DOHH2 (cell line): ENCODE measurements around the gene ARHGEF26.

Experiments used
- H3F3A ChIP-seq: fragments of 200-600 bp; sonication (generic), shearing (Covaris generic); 2 replicates; pipeline ENCODE4 v1.6.0; 2016; ENCODE audit warnings: antibody characterized with exemption, mild to moderate bottlenecking; ENCODE audit not compliant: control insufficient read depth, insufficient read depth
- H3K27ac ChIP-seq: fragments of 200-600 bp; sonication (generic); 2 replicates; pipeline ENCODE4 v1.5.1; 2014; ENCODE audit warnings: low read depth, mild to moderate bottlenecking, low read length, moderate library complexity
- H3K27me3 ChIP-seq: fragments of 200-600 bp; sonication (generic); 2 replicates; pipeline ENCODE4 v1.6.1; 2014; ENCODE audit warnings: mild to moderate bottlenecking, low read length, mixed read lengths; ENCODE audit not compliant: control insufficient read depth
- H3K36me3 ChIP-seq: fragments of 200-600 bp; sonication (generic); 2 replicates; pipeline ENCODE4 v1.6.1; 2014; ENCODE audit warnings: mild to moderate bottlenecking, low read length, moderate library complexity, mixed read lengths; ENCODE audit not compliant: control insufficient read depth
- H3K4me1 ChIP-seq: fragments of 200-600 bp; sonication (generic); 2 replicates; pipeline ENCODE4 v1.6.1; 2014; ENCODE audit warnings: mild to moderate bottlenecking, low read length, mixed read lengths; ENCODE audit not compliant: control insufficient read depth
- H3K4me2 ChIP-seq: fragments of 200-600 bp; sonication (generic); 2 replicates; pipeline ENCODE4 v1.6.0; 2014; ENCODE audit warnings: mild to moderate bottlenecking, low read length, moderate library complexity
- H3K4me3 ChIP-seq: fragments of 200-600 bp; sonication (generic); 2 replicates; pipeline ENCODE4 v1.5.1; 2014; ENCODE audit warnings: mild to moderate bottlenecking, low read length, mixed read lengths
- H3K79me2 ChIP-seq: fragments of 200-600 bp; sonication (generic); 2 replicates; pipeline ENCODE4 v1.6.1; 2014; ENCODE audit warnings: mild to moderate bottlenecking, low read length, mixed read lengths; ENCODE audit not compliant: control insufficient read depth
- H3K9me2 ChIP-seq: fragments of 200-600 bp; sonication (generic); replicated peaks from 2 replicates; pipeline ENCODE4 v1.6.1; 2014; ENCODE audit warnings: mild to moderate bottlenecking, low read length, mixed read lengths; ENCODE audit not compliant: control insufficient read depth
- H3K9me3 ChIP-seq: fragments of 200-600 bp; sonication (generic); 2 replicates; pipeline ENCODE4 v1.6.1; 2014; ENCODE audit warnings: antibody characterized with exemption, low read length, mixed read lengths; ENCODE audit not compliant: control insufficient read depth, insufficient read depth
- H4K20me1 ChIP-seq: fragments of 200-600 bp; sonication (generic); 2 replicates; pipeline ENCODE4 v1.6.0; 2014; ENCODE audit warnings: low read depth, mild to moderate bottlenecking, antibody characterized with exemption, low read length, moderate library complexity; ENCODE audit not compliant: control insufficient read depth, insufficient read depth
- EZH2phosphoT487 ChIP-seq: fragments of 200-600 bp; sonication (generic); IDR thresholded peaks from 2 replicates; pipeline ENCODE4 v1.6.1; 2017; ENCODE audit warnings: borderline replicate concordance, mild to moderate bottlenecking, antibody characterized with exemption, low read length, moderate library complexity, mixed read lengths
- TF ChIP-seq, protein P1 (sequence below): fragments of 200-600 bp; sonication (generic); IDR thresholded peaks from one replicate; pipeline ENCODE4 v1.5.1; 2014; ENCODE audit warnings: antibody characterized with exemption, mild to moderate bottlenecking, low read depth, low read length; ENCODE audit not compliant: poor library complexity, severe bottlenecking

ARHGEF26 gene

DNA sequence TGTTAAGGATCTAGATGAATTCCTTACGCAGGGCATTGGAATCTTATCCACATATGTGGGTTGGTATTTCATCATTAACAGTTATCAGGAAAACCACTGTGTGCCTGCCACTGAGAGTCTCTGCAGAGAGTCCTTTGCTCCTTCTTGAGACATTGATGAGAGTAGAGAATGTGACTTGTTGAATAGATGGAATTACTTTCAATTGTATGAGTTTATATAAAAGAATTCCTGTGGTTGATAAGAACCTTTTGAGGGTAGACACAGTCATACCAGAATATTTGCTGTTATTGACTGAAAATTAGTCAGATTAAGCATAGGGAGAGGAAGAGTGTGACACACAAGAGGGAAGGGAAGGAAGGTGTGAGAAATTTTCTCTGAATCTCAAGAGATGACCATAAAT is 30.8 kb downstream of the ARHGEF26 start:
- H3K4me1 ChIP-seq, result no peaks in the 10 kb centered on the region
- no peaks in the 10 kb centered on the region for H3K9me2 ChIP-seq
- no peak overlapping the region for H3K27ac ChIP-seq
- H3K4me2 ChIP-seq, result no peak overlapping the region
- no peaks in the 10 kb centered on the region for H3K79me2 ChIP-seq
- no peaks in the 10 kb centered on the region for H3F3A ChIP-seq
- TF ChIP-seq EZH2phosphoT487, result no peak
- TF ChIP-seq, protein P1, sequence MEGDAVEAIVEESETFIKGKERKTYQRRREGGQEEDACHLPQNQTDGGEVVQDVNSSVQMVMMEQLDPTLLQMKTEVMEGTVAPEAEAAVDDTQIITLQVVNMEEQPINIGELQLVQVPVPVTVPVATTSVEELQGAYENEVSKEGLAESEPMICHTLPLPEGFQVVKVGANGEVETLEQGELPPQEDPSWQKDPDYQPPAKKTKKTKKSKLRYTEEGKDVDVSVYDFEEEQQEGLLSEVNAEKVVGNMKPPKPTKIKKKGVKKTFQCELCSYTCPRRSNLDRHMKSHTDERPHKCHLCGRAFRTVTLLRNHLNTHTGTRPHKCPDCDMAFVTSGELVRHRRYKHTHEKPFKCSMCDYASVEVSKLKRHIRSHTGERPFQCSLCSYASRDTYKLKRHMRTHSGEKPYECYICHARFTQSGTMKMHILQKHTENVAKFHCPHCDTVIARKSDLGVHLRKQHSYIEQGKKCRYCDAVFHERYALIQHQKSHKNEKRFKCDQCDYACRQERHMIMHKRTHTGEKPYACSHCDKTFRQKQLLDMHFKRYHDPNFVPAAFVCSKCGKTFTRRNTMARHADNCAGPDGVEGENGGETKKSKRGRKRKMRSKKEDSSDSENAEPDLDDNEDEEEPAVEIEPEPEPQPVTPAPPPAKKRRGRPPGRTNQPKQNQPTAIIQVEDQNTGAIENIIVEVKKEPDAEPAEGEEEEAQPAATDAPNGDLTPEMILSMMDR, result no peak
- H3K36me3 ChIP-seq, result no peaks in the 10 kb centered on the region
- H3K9me3 ChIP-seq, result no peaks in the 10 kb centered on the region
- H3K4me3 ChIP-seq, result no peak overlapping the region
- H4K20me1 ChIP-seq, result no peaks in the 10 kb centered on the region
- no peaks in the 10 kb centered on the region; the same call in 1 of the 2 replicates for H3K27me3 ChIP-seq

- Histone ChIP-seq H3K79me2 (no peaks in the 10 kb centered on the region), H3F3A (no peaks in the 10 kb centered on the region), H4K20me1 (no peaks in the 10 kb centered on the region), H3K4me3 (no peak overlapping the region), H3K27me3 (peaks cover 2% of the 10 kb centered on the region; the same call in 1 of the 2 replicates), H3K4me1 (no peaks in the 10 kb centered on the region), H3K4me2 (no peak overlapping the region), H3K36me3 (no peaks in the 10 kb centered on the region), H3K9me2 (no peaks in the 10 kb centered on the region), H3K27ac (no peak overlapping the region), H3K9me3 (no peaks in the 10 kb centered on the region)
- TF ChIP-seq EZH2phosphoT487, result no peak
- TF ChIP-seq, protein P1, result no peak
Observed at GRCh38 chr3:154152741-154153140, 31.6 kb downstream of the ARHGEF26 start.

- Histone ChIP-seq H3K79me2 (no peaks in the 10 kb centered on the region), H3F3A (no peaks in the 10 kb centered on the region), H3K27me3 (peaks cover 2% of the 10 kb centered on the region; the same call in 1 of the 2 replicates), H3K9me2 (no peaks in the 10 kb centered on the region), H3K36me3 (no peaks in the 10 kb centered on the region), H3K4me3 (no peak overlapping the region), H4K20me1 (no peaks in the 10 kb centered on the region), H3K4me2 (no peak overlapping the region), H3K27ac (no peak overlapping the region), H3K4me1 (no peaks in the 10 kb centered on the region), H3K9me3 (no peaks in the 10 kb centered on the region)
- TF ChIP-seq EZH2phosphoT487, result no peak
- TF ChIP-seq, protein P1, result no peak
Observed at GRCh38 chr3:154156530-154156929, 35.3 kb downstream of the ARHGEF26 start.
